Kidney tubule cell (primary cell): ENCODE data around the gene ALDOA.

ENCODE experiments used
- DNase-seq: peaks from one replicate; pipeline ENCODE4 v3.0.0-alpha.2; 2018; ENCODE audit warnings: low spot score

The ALDOA gene

DNA sequence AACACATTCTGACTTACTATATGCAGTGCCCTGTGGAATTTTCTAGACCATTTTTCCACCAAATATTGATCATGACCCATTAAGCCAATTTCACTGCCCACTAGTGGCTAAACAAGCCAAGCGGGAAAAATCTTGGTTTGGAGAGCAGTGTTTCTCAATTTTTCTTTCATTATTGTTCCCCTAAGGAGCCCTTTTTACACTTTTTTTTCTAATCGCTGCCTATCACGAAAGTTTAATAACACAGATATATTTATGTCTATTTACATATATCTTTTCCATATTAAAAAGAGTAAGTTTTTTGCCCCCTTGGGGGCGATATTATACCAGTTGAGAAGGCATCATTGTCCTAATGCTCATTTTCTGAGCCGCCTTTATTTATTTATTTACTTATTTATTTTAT lies 23.7 kb upstream of the ALDOA start:
- DNase-seq, result no peak

DNA sequence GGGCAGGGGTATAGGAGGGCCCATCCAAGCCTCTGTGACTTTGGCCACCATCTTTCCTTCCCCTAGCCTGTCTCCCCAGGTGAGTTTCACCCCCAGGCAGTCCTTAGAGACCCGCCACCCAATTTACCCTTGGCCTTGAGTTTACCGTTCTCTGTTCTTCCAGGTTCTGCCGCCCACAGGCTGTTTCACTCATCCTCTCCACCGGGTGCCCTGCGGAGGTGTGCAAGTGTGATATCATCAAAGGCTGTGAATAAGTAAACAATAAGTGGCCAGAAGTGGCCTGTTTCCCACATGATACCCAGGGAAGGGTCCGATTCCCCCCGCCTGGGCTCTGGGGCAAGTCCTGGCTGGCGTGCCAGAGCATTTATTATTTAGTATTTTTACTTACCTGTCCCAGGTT lies 19.4 kb upstream of the ALDOA start:
- no peak for DNase-seq

DNA sequence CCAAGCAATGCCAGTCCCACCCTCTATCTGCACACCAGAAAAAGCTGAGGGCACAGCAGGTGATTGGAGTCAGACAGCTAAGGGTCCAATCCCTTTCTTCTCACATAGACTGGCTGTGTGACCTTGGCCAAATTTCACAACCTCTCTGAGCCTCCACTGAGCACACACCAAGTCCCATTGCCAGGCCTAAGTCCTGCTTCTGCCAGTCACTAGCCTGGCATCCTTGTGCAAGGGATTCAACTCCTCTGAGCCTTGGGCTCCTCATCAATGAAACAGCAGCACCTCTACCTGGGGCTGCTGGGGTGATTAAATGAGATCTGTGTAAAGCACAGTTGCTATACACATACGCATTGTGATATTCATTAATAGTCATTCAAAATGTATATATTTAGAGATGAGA lies 19.0 kb upstream of the ALDOA start:
- no peak for DNase-seq

DNA sequence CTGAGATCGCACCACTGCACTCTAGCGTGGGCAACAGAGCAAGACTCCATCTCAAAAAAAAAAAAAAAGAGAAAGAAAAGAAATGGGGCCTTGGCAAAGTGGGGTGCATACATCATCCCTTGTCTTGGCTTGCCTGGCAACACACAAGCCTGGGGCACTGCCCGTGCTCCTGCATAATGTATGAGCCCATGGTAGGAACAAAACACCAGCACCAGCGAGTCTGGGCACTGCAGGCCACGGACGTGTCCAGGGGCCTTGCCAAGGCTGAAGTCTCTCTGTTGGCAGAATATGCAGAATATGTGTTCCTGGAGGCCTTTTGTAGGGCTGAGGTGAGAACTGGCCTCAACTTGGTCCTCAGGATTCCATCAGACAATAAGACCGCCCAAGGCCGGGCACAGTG lies 15.7 kb upstream of the ALDOA start:
- DNase-seq, result no peak

DNA sequence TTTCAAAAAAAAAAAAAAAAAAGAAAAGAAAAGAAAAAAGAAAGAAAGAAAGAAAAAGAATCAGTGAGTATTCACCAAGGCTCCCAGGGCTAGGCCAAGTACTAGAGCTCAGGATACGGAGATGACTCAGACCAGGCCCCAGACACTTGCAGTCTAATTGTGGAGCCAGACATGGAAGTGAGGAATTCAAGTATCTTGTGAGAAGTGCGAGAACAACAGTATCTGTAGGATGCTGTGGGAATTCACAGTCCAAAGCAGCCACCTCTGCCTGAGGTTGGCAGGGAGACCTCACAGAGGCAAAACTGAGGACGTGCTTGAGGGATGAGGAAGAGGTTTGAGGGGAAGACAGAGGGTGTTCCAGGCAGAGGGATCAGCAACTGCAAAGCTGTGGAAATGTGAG lies 14.0 kb upstream of the ALDOA start:
- DNase-seq, result peak; percentile 62

DNA sequence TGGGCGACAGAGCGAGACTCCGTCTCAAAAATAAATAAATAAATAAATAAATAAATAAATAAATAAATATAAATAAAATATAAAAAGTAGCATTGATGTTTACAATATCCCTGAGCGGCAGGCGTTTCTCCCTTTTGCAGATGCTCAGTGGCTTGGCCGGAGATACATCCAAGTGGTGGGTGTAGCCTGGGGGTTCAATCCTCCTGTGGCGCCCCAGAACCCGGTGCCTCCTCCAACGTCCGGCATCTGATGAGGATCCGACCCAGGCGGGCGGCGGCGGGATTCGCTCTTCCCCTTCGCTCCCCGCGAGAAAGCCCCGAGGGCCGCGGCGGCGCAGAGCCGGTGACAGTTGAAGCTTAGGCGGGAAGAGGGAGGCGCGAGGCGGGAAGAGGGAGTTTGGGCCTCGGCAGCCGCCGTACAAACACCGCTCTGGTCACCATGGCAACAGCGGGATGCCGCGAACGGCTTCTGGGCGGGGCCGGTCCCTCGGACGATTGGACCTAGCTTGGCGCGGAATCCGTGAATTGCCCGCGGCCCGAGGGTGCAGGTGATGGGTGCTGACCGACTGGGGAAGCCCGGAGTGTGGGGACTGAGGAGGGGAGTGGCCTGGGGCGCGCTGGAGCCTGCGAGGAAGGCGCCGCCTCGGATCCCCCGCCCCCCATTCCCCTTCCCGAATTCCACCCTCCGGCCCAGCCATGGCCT lies 12.7 kb upstream of the ALDOA start:
- peak; percentile 92 for DNase-seq

DNA sequence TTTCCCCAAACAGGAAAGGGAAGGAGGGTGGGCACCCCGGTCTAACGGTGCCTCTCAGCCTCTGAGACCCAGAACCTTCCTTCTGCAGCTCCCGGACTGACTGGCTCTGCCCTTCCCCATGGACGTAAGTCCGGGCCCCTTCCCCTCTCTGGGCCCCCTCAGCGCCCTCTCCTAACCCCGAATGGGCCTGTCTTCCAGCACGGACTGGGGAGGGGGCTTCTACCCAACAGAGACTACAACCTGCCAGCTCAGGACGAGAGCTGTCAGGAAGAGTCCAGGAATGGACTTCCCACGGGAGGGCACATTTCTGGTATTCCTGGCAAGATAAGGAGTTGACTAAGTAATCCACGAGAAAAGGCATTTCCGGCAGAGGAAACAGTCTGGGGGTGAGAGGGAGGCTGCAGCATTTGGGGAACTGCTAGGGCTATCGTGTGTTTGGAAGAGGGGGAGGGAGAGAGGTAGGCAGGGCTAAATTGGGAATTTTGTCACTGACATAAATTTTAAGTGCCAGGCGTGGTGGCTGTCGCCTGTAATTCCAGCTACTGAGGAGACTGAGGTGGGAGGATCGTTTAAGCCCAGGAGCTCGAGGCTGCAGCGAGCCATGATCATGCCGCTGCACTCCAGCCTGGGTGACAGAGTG lies 12.1 kb upstream of the ALDOA start:
- DNase-seq, result no peak

DNA sequence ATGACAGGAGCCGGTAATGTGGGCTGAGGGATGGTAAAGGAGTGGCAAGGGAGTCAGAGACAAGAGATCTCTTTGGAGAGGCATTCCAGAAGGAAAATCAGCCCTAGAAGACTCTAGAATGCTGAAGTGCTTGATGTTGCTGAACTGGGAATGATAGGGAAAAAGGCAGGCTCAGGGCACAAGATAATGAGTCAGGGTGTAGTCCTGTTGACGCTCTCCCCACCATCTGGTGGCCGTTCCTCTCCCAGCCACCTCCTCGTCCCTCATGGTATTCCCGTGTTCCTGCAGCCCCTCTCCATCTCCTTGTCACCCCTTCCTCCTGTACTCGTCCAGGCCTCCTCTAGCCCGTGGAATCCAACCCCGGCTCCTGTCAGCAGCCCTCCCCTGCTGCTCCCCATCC lies 11.1 kb upstream of the ALDOA start:
- DNase-seq, result no peak

DNA sequence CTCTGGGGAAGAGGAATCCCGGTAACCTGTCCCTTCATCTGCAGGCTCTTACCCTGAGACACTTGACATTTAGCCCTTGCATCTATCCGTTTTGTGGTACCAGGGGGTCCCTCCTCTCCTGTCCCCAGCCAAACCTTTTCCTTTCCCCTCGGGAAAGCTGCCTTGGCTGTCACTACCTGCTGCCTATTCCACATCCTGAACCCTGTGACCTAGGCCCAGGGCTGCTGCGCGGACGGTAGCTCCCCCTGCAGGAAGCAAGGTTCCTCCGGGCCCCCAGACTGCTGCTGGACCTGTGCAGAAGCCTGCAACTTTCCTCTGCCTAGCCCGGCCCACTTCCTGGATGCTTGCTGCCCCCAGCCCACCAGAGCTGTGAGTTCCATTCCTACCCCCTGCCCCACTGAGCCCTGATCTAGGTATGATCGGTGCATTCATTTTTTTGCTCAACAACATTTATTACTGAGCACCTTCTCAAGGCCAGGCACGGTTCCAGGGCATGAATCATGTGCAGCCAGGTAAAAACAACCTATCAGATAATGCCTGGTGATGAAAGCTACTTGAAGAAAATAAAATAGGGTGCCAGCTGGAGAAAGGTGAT lies 10.5 kb upstream of the ALDOA start:
- DNase-seq, result peak; percentile 68

DNA sequence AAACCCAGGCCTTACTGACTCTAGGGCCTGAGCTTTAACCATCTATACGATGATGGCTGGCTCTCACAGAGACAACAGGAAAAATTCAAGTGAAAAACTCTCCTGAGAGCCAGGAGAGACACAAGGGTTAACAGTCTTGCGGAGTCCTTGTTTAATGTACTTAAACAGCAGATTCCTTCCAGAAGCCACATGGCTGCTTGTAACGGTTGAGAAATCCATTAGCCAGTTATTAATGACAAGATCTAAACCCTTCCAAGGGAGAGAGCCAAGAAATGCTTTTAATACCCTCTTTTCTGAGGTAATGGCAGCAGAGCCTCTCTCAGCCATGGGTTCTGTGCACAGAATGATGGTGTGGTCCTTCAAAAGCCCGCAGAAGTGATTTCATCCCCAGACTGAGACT lies 5.2 kb upstream of the ALDOA start:
- no peak for DNase-seq

DNA sequence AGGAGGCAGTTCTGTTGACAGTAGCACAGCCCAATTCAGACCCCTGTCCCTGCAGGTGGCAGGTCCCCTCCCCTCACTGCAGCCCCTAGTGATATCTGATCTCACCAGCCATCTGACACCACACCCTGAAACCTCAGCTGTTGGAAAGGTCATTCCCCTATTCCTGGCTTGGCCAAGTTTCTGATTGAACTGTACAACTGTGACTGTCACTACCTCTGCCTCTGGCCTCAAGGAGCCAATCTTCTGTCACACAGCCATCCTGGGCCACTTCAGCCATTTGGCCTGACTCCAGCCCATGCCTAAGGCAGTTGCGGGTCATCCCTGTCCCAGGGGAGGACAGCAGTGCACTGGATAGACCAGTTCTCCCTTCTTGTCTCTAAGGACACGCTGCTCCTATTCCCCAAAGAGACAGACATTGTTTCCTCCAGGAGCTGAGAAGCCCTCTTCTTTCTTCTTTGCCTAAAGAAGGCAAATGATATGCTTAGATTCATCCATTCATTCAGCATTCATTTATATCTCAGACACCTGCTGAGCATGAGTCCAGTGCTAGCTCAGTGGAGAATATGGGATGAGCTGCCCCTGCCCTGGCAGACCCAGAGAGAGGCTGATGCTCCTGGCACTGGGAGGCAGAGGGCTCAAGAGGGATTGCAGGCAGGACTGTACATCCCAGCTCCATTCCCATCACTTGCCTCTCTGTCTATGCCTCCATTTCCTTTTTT lies 4.6 kb upstream of the ALDOA start:
- no peak for DNase-seq

DNA sequence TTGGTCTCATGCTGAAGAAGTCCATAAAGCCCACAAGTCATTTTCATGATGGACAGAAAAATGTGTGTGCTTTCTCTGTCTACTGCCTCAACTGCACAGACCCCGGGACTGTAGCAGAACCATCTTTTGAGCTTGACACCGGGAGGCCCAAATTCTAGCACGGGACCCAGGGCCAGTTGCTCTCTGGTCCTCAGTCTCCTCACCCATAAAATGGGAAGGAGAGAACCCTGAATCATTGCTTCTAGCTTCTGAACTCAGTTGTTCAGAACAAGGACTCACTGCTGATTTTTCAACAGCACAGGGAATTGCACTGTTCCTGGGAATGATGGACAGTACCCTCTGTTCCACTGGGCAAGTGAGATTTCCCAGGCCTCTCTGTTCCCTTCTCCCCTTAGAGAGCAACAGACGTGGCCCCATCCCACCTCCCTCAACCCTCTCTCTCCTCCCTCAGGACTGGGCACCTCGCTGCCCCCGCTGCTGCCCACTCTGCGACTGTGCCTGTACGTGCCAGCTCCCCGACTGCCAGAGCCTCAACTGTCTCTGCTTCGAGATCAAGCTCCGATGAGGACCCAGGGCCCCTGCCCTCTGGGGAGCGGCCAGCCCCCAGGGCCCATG lies 2.2 kb upstream of the ALDOA start:
- DNase-seq, result no peak

DNA sequence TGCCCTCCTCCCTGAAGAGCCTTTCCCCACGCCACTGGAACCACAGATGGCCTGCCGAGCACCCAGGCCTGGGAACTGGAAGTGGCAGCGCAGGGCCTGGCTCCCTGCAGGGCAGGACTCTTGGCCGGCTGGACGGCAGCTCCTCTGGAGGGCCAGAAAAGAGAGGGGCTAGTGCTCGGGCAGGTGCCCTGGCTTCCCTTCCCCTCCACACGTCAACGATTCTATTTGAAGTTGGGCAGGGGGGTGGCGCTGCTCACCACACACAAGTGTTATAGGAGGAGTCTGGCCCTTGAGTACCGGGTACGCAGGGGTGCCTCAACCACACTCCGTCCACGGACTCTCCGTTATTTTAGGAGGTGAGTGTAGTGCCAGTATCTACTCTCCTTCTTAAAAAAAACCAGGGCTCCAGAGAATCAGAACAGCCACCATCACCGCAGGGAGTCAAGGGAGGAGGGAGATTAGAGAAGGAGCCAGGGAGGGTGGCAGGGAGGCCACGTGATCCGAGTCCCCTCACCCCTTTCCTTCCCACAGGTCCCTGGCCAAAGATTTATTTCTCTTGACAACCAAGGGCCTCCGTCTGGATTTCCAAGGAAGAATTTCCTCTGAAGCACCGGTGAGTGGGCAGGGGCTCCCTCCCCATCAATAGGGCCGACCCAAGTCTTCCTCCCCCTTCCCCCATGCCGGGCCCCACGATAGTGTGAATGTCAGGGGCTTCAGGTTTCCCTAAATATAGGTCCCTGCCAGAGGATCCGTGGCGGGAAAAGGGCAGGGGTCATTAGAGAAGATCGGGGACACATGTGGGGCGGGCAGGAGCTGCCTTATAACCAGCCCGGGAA lies 1.4 kb upstream of the ALDOA start:
- DNase-seq, result peak; percentile 71

DNA sequence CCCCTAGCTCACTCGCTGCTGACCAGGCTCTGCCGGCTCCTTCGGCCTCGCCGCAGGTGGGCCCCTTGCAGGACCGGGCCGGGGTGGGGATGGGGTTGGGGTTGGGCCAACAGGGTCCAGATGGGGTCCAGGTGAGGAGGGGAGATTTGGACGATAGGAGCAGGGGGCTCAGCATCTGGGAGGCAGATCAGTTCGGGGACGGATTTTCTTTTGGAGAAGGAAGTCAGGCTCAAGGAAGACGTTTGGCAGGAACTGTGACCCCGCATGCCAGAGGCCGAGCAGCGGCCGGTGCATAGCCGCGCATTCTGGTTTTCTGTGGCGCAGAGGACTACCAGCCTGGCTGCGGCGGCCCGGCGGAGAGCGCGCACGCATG lies 845 bp upstream of the ALDOA start:
- DNase-seq, result no peak

DNA sequence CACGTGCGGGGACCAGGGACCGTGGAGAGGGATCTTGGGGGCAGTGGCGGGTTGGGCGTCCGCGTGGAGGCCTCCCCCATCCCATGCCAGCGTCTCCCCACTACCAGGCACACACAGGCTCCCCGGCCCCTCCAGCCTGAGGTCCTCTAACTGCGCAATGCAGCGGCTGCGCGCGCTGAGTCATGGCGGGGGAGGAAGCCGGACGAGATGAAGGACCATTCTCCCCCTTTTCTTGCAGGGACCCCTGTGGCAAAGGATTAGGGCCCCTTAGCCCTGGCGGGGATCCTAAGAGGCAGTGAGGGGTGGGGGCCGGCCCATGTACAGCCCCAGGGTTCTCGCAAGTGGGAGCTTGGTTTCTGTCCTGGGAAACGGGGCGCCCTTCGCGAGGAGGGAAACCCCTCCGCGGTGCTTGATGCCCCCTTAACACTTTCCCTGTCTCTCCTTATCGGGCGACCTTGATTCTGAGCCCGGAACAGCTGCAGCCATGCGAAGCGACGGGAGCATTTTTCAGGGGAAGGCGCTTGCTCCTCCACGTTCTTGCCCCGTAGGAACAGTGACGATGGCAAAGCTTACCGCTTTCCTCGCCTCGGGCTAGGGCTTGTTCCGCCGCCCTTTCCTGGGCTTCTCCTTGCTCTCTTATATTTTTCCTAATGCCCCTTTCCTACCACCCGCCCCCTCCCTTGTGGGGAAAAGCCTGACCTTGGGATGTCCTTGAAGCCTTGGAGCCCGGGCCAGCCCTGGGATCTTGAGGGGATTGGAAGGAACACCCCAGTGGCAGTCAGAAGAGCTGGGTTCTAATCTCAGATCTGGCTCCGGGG lies 592 bp downstream of the ALDOA start:
- DNase-seq, result no peak

DNA sequence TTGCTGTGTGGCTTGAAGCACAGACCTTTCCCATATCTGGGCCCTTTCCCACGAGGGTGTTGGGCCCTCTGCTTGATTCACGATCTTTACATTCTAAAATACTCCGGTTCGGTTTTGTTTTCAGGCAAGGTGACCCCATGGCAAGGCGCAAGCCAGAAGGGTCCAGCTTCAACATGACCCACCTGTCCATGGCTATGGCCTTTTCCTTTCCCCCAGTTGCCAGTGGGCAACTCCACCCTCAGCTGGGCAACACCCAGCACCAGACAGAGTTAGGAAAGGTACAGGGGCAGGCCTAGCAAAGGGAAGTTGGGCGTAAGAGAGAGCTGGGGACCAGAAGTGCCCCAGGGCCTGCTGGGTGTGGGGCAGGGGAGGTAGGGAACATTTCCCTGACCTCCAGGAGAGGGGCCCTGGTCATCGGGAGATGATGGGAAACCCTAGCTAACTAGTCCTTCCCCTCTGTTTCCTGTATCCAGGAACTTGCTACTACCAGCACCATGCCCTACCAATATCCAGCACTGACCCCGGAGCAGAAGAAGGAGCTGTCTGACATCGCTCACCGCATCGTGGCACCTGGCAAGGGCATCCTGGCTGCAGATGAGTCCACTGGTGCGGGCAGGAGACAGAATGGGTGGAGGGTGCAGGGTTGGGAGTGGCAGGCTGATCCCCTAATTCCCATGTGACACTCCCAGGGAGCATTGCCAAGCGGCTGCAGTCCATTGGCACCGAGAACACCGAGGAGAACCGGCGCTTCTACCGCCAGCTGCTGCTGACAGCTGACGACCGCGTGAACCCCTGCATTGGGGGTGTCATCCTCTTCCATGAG lies 1.4 kb downstream of the ALDOA start:
- peak; percentile 23 for DNase-seq

DNA sequence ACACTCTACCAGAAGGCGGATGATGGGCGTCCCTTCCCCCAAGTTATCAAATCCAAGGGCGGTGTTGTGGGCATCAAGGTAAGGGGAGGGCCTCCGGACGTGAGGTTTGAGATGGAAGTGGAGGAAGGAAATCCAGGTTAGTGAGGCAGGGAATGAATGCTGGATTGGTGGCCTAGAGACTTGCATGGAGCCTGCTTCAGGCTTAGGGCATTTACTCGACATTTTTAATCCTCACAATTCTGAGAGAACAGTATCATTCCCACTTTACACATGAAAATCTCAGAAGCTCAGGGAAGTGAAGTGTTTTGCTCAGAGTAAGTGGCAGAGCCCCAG lies 2.0 kb downstream of the ALDOA start:
- no peak for DNase-seq

DNA sequence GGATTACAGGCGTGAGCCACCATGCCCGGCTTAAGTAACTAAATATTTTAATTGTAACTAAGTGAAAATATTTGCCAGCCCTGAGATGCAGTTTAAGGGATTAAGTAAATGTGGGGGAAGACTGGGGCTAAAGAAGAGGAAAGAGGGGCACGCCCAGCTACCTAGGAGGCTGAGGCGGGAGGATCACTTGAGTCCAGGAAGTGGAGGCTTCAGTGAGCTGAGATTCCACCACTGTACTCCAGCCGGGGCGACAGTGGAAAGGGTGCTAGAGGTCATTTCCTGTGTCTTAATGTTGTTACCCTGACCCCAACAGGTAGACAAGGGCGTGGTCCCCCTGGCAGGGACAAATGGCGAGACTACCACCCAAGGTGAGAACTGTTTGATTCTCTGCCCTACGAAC lies 2.8 kb downstream of the ALDOA start:
- DNase-seq, result no peak

DNA sequence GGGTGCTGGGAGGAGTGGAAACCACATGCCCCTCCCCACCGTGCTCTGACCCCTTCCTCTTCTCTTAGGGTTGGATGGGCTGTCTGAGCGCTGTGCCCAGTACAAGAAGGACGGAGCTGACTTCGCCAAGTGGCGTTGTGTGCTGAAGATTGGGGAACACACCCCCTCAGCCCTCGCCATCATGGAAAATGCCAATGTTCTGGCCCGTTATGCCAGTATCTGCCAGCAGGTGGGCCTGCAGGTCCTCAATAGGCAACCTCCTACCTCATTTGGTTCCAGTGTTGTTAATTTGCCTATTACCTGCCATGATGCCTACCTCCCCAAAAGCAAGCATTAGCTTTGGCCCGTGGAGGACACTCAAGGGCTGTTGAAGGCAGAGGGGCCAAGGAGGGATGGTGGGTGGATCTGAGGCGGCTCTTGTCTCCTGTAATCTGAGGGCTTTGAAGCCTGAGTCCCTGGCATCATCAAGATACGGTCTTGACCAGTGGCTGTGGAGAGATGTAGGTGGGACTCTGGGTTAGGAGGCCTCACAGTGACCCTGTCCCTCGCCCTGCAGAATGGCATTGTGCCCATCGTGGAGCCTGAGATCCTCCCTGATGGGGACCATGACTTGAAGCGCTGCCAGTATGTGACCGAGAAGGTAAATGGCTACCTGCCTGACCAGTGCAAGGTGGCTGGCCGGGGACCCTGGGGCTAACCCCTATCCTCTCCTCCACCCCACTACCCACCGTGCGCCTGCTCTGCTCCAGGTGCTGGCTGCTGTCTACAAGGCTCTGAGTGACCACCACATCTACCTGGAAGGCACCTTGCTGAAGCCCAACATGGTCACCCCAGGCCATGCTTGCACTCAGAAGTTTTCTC lies 3.4 kb downstream of the ALDOA start:
- DNase-seq, result no peak
